ENCODE measurements around the gene PHC3.
"Not testable (repeated sequence)": the region's sequence is repeated elsewhere in the genome, so short reads cannot be mapped to it uniquely, and the experiment has no call there.

PHC3 gene

GRCh38 chr3:170114165-170114564 is 67.4 kb downstream of the PHC3 start:
- not testable (repeated sequence) for DNase-seq

GRCh38 chr3:170111147-170111771 is 70.3 kb downstream of the PHC3 start:
- no peak for DNase-seq

DNA sequence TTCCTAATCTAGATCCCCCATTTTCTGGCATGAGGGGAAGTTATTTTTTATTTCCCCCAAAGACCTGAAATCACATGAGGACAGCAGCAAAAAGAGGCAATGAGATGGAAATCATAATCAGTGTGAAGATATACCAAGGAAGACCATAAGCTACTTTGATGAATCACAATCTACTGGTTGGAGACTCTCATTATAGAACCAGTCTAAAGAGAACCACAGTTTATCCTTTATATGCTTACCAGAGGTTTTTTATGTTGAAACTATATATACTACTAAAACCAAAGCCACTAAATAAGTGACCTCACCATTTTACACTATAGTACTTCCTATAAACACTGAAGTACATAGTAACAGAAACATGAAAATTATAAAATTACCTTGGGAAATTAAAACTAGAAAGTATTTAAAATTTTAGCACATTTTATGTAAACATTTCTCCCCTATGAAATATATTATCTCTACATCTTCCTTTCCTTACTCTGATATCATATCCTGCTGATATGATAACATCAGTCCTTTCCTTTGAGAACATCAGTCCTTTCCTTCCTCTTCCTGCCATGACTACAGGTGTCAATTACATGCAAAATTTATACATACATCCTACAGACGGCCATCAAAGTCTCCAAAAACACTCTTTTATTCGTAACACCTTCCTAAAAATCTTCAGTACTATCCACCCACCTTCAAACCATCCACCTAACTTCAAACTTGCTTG is 71.8 kb downstream of the PHC3 start:
- no peak for DNase-seq

DNA sequence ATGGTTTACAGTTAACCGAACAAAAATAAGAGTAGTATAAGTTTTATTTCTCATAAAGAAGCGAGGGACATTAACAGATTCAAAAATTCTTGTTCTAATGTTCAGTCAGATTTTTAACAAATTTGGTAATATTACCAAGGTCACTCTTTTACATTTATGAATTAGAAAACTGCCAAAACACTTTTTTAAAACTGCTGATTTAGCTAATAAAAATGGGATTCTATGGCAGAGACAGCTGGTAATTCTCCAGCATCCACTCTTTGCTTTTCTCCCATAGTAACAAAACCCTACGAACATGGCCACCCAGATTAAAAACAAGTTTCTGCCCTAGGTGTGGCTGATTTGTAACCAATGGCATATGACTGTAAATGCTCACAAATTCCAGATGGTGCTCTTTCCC is 72.6 kb downstream of the PHC3 start:
- DNase-seq = no peak

DNA sequence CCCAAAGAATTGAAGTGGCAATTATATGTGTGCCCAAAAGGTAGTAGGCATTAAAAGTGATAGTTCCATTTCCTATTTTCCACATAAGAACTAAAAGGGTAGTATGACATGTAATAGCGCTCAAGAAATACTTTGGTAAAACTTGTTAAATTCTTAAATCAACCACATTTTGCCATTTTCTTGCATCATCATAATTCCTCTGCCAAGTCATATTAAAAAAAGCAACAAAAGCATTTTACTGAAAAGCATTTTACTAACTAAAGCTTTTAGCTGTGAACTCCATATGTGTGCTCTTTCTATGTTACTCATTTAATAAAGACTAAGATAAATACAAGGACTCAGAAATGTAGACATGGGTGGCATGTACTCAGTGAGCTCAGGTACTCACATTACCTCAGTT is 73.6 kb downstream of the PHC3 start:
- no peak for DNase-seq

GRCh38 chr3:170102431-170102830 is 79.1 kb downstream of the PHC3 start:
- DNase-seq = no peak

- DNase-seq = no peak
These were observed 80.6 kb downstream of the PHC3 start for GRCh38 chr3:170100944-170101343.

DNA sequence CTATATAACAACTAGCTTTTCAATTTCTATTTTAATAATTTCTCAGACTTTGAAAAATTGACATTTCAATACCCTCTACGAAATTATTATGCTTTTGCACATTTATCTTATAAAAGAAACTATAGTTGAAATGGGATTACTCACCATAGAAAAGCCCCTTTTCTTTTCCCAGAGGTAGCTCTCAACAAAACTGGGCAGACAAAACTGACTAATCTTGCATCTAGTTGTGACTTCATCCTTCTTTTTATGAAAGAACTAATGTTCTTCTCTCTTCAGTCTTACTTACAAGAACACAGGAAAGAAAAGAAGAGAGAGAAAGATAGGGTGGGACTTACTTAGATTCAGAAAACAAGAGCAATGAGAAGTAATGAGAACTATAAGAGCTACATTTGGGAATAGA is 82.8 kb downstream of the PHC3 start:
- no peak for DNase-seq

DNA sequence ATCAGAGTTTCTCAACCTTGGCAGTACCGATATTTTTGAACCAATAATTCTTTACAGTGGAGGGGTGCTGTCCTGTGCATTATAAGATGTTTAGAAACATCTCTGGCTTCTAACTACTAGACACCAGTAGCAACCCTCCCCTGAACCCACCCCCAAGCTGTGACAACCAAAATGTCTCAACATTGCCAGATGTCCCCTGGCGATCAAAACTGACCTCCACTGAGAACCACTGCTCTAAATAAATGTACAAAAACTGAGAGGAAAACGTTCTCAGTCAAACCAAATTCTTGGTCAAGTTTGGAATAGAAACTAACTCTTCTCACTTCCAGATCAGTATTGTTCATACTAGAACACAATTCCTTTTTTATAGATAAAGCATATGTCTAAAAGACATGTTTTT is 85.2 kb downstream of the PHC3 start:
- DNase-seq = no peak

- no peak for DNase-seq
These were observed 85.8 kb downstream of the PHC3 start for GRCh38 chr3:170095771-170096170.

GRCh38 chr3:170092907-170093306 is 88.6 kb downstream of the PHC3 start:
- DNase-seq = no peak

DNA sequence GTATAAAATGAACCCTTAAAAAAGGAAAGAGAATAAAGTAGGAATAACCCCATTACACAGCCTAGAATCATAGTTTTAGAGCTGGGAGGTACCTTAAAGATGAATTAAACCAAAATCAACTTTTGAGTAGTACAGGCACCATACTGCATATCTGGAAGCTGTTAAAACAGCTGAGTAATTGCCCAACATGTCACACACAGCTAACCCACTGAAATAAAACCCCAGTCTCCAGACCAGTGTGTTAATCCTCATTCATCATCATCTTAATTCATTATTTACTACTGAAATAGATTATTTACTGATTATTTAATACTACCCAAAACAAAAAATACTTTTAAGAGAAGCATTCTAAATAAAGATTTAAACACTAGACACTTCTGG is 90.9 kb downstream of the PHC3 start:
- no peak for DNase-seq

DNA sequence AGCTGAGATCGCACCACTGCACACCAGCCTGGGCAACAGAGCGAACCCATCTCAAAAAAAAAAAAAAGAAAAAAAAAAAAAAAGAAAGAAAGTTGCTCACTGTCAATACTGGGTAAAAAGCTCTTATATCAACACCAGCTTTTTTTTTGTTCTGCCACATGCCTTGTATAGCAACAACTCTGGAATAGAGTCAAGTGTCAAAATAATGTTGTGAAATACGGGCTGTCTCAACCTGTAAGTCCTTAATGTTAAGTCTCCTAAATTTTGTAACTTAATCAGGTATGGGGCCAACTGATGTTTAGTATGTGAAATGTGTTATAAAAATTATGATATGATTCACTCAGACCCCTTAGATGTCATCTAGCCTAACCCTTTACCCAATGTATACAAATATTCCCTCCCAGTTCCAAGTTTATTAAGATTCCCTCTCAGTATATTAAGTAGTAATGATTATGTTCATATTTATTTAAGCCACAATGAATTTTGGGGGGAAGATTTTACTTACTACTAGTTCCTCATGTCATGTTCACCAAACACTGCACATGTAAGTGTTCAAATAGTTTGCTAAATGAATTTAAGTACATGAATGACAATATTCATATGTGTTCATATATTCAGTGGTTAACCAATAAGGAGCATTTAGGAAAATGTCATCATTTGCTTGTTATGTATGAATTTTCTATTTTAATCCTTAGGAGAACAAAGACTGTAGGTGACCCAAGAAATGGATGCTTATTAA is 91.5 kb downstream of the PHC3 start:
- DNase-seq = no peak

GRCh38 chr3:170085396-170085795 is 96.1 kb downstream of the PHC3 start:
- no peak for DNase-seq

GRCh38 chr3:170083343-170083742 is 98.2 kb downstream of the PHC3 start:
- DNase-seq = no peak

DNA sequence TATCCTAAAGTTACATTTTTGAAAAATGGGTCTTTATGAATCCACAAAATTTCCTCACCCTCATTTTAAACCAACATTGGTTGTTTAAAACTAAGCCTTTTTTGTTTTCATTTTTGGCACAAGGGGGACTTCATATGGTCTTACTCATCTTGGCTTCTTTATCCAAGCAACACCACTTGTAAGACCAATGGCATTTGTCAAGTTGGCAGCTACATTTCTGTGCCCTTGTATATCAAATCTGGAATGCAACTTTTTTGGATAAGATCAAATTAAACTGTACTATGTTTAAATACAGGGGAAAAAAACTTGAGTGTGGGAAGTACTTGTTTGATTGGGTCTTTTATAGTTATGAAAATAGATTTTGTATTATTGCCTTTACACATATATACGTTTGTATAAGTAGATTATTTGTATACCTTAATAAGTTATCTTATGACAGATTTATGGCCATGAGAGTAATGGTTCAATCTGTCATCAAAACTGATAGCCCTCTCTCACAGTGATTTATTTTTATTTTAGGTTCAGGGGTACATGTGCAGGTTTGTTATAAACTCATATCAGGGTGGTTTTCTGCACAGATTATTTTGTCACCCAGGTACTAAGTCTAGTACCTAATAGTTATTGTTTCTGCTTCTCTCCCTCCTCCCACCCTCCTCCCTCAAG is 100.3 kb downstream of the PHC3 start:
- no peak for DNase-seq

GRCh38 chr3:170080605-170081004 is 100.9 kb downstream of the PHC3 start:
- no peak for DNase-seq

DNA sequence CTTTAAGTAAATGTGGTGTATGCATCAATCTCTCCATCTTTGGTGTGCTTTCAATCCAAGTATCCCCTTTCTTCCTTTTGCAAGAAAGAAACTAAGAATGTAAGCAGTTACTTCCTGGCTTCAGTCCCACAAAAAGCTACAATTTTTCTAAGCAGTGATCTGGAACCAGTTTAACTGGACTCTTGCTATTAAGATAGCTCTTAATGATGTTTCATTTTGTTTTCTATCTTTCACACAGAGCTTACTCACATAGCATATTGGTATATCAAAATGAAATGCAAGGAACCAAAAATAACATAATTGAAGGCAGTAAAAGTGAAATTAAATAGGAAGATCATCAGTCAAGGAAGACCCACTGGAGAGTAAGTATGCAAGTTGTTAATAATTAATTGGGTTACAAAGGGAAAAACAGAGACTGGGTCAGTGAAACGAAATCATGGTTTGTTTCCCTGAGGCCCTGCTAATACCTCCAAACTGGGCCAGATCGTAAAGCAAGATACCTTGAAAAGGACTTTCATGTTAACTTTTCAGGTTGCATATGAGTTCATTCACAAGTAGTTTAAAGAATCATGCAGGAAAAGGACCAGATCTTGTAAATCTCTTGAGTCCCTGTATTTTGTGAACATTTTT is 101.9 kb downstream of the PHC3 start:
- DNase-seq = no peak

- DNase-seq = no peak
These were observed 102.8 kb downstream of the PHC3 start for GRCh38 chr3:170078620-170079281.

DNA sequence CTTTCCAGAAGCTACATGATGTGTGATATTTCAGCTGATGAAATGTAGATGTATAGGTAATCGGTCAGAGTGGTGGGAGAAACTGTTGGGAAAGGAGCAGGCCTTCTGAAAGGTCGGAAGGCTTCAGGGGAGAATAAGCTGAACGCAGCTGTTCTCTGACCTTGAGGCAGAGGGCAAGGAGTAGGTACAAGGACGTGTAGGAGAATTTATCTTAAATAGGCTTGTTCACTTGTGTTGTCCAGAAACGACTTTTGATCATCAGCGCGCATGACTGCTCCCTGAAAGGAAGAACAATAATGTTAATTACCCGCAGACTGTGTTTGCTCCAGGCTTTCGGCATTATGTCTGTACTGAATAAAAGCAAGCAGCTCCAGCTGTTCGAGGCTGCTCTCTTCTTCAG is 104.2 kb downstream of the PHC3 start:
- DNase-seq = no peak

GRCh38 chr3:170076715-170077238 is 104.8 kb downstream of the PHC3 start:
- no peak for DNase-seq

GRCh38 chr3:170075441-170076091 is 106.0 kb downstream of the PHC3 start:
- no peak for DNase-seq
